ENCODE measurements around the gene NKX1-1.
"Not testable (repeated sequence)": the region's sequence is repeated elsewhere in the genome, so short reads cannot be mapped to it uniquely, and the experiment has no call there.

NKX1-1 gene

DNA sequence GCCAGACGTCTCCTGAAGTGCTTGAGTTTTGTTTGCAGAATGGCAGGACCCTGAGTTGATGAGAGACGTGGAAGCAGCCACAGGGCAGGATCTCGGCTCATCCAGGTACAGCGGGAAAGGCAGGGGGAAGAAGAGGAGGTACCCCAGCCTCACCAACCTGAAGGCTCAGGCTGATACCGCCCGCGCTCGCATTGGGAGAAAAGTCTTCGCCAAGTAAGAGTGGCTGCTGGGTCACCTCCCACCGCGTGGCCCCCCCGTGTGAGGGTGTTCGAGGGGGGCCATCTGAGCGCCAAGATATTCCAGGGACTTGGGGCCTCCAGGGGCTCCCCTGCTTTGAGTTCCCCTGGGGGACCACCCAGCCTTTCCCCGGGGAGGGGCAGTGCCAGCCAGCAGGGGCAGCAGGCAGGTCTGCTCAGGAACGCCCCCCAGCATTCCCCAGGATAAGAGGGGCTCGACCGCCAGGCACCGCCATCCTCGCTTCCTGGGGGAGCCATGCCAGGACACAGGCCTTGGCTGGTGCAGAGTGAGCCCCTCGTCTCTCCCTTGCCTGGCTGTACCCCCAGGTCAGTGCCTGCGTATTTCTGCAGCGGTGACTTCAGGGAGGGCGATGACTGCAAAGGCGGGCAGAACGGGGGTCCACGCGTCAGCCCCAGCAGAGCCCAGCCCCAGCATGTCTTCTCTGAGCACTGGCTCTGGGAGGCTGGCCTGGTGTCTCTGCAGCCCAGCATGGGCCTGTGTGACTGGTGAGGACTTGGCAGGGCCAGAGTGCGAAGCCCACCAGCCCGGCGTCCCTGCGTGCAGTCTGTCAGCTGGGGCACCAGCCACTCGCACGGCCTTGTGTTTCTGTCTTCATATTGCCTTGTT, 22.3 kb downstream of the NKX1-1 start:
- no peak for DNase-seq

DNA sequence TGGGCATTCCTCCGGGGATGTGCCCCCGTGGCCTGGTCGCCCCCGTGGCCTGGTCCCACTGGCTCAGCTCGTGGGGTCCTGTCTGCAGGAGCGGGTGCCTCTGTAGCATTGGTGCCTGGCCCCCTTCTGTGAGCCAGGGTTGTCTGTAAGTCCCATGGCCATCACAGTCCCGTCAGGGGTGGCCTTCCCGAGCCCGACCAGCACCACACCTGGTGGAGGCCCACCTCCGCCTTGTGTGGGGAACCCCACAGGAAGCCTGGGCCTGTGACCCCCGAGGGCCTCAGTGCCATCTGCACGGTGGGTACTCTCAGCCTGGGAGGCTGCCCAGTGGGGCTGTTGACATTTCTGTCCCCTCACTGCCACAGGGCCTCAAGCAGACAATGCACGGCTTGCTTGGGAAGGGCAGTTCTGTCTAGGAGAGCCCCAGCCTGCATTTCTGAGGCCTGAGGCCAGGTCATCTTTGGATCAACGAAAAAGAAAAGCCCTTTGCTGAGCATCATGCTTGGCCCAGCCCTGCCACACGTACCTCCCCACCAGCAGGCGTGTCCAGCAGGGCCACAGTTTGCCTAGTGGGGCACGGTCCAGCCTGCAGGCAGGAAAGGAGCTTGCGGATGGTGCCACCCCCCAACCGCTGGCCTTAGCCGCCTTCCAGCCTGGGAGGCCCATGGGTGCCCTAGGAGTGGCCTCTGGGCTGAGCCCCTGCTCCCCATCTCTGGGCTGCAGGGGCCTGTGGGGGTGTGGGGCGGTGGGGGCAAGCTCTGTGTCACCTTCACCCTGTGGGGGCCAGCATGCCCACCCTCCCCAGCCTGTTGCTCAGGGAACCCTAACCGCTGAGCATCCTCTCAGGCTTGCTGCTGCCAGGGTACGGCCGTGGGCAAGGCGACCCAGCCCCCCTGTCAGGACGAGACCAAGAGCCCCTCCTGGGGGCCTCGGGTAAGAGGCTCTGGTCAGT, 23.2 kb downstream of the NKX1-1 start:
- DNase-seq: no peak

DNA sequence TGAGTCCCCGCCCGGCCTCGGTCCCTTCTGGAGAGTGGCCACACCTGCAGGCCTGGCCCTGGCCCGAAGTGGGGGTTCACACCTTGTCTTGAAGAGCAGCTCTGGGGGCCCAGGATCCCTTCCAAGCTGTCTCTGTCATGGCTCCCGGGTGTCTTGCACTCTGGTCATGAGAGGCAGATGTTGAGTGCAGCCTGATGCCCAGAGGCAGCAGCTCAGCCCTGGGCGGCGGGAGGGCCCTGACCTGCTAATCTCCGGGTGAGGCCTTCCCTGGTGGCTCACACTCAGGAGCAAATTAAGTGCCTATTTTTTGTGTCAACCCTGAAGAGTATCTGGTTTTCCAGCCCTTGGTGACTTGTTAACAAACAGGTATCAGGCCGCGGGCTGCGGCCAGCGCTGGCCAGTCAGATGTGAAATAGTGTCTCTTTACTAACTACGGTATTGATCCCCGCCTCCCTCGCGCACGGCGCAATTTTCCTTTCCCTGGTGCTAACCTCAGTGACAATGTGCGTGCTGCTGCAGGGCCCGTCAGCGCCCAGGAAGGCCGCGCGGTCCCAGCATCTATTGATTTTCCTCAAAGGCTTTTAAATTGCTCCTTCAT, 24.2 kb downstream of the NKX1-1 start:
- DNase-seq: no peak

DNA sequence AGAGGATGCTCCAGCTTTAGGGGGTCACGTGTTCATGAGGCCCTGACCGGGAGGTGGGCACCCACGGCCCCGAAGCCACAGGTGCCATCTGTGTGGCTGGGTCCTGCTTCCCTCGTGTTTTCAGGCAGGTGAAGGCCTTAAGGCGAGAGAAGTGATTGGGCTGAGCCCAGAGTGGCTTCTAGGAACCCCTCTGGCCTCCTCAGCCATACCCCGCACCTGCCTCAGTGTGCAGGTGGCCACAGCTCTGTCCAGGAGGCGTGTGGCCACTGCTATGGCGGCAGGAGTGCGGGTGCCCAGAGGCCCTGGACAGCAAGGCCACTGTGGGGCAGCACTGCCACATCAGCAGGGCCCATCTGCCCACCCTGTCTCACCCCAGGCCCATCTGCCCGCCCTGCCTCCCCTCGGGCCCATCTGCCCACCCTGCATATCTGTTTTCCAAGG, 25.0 kb downstream of the NKX1-1 start:
- DNase-seq: no peak

DNA sequence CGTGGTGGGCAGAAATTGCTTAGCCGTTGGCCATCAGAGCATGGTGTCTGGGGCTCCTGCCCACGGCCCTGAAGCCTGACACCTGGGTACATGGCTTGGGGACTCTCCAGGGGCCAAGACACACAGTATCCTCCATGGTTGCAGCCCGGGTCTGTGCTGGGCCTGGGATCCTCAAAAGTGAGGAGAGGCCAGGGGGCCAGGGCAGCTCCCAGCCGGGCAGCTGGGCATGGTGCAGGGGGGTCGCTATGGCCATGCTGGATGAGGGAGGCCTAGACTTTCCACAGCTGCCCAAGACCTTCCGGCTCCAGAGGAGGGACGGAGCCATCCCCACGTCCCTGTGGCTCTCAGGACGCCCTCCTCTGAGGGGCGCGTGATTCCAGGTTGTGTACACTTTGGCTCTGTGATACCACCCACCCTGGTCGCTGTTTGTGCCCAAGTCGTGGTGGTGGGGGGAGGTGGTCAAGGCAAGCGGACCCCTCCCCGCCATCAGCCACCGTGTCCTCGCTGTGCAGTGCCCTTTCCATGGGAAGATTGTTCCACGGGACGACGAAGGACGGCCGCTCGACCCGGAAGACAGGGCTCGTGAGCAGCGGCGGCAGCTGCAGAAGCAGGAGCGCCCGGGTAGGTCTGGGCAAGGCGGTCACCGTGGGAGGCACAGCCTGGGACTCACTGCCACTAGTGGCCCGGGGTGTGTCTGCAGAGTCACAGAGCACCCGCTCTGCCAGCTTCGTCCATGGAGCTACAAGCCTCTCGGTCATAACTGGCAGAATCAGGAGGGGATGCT, 25.7 kb downstream of the NKX1-1 start:
- no peak for DNase-seq

DNA sequence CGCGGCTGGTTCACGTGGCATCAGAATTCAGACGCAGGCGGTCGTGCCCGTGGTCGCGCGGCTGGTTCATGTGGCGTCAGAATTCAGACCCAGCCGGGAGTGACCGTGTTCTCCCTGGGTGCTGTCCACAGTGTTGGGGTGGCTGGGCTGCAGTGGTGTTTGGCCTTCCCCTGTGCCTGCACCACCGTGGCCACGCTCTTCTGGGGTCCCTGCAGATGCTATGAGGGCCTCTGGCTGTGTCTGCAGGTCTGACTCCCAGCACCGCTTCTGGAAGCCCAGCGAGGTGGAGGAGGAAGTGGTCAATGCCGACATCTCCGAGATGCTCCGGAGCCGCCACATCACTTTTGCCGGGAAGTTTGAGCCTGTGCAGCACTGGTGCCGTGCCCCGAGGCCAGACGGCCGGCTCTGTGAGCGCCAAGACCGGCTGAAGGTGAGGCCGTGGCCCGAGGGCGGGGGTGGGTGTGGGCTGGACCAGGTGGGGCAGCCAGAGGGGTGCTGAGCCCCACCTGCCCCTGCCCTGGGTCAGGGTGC, 26.4 kb downstream of the NKX1-1 start:
- DNase-seq: no peak

DNA sequence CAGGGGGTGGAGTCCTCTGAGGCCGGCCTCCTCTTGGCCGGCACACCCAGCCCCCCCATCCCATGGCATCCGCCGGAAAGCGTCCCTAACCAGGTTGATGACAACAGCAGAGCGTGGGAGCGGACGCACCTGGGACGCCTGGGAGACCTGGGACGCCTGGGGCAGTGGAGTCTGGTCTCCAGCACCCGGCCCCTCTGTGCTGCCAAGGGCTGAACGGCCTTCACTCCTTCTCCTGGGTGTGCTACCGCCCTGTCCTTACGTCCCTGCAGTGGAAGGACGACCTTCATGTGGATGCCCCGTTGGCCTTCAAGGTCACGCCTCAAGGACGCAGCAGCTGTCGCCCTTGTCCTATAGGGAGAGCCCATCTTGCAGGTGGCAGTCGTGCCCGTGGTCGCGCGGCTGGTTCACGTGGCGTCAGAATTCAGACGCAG, 26.9 kb downstream of the NKX1-1 start:
- DNase-seq: no peak

DNA sequence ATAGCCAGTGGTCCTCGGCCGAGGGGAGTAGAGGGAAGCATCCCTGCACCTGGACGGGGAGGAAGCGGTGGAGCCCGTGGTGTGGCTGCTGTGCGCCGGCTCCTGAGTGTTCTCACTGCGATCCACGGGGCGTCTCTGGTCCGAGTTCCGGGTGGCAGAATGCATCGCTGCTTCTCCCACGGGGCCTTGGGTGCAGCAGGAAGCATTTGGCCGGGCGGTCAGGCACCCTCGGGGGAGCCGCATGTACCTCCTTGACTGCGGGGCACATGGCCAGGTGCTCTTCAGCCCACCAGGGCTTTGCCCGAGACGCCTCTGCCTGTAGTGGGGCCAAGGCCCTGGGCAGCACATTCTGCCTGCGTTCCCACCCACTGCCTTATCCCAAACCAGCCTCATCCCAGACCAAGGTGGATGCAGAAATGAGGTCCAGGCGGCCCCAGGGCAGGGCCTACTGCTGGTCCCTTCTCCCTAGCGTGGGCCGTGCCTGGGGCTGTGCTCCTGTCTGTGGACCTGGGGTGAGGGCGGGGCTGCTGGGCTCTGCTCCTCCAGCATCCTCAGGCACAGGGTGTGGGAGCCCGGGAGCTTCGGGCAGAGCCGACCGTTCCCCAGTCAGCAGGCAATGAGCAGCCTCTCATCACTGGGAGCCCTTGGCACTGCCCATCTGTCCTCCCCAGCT, 27.5 kb downstream of the NKX1-1 start:
- no peak for DNase-seq

DNA sequence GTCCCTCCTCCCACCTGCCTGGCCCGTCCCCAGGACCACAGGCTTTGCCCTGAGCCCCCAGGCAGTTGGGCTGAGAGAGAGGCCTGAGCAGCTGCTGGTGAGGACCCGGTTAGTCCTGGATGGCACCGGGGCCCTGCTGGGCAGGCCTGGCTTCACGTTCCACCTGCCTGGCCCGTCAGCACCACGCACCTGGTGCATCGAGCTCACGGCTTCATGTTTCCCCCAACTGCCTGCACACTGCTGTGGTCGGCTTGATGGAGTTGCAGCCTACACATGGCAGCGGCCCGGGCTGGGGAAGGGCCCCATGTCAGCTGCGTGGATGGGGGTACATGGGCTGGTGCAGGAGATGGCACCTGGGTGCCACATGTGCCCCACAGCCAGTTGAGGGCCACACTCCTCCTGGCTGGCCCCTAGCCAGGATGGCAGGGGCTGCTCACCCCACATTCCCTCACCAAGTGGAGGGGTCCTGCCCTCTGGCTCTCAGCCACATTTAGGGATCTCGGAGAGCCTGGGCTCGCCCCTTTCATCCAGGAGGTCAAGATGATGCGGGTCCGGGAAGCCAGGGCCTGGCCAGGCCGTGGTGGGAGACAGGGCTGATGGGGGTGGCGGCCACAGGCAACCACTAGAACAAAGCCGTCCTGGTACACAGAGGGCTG, 28.5 kb downstream of the NKX1-1 start:
- DNase-seq: no peak

DNA sequence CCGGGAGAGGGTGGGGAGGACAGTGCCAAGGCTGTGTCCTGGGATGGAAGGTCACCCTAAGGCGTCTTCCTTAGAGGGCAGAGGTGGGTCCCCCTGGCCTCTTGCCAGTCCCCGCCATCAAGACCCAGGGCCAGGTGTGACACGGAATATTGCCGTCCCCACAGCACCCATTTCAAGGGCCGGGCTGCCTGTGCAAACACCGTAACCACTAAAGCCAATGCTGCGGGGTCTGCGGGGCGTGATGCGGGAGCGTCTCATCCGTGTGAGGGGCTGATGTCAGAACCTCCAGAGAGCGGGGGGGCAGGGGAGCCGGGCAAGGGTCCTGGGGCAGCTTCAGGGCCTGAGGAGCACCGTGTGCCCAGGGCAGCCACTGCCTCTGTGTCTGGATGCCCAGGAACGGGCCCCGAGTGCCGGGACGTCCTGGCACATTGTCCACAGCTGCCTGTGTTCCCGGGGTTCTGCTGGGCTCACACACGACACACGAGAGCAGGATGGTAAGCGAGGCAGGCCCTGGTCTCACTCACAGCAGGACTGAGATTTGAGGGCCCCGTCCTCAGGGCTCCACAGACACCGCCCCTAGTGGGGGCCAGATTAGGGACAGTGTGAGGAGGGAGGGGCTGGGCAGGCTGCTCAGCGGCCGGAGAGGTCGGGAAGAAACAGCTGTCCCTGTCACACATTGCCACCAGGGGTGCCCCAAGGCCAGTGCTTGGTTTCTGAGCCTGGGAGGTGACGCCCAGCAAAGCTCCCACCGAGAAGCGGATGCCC, 29.2 kb downstream of the NKX1-1 start:
- DNase-seq: no peak

DNA sequence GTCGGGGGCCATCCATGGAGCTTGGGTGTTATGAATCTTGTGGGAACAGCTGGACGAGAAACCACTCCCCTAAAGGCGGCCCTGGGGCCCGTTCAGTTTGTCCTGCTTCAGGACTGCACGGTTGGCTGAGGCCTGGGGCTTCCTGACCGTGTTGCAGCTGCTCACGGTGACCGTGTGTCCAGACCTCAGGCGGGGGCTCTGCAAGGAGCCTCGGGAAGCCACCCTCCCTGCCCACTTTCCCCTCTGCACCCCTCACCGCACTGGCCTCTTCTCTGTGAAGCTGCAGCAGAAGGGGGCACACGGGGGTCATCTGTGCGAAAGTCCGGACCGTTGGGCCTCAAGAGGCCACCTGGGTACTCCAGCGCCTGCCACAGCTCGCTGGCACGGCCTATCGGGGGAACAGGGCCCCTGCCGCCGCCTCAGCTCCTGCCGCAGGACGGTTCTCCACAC, 29.8 kb downstream of the NKX1-1 start:
- DNase-seq: no peak

DNA sequence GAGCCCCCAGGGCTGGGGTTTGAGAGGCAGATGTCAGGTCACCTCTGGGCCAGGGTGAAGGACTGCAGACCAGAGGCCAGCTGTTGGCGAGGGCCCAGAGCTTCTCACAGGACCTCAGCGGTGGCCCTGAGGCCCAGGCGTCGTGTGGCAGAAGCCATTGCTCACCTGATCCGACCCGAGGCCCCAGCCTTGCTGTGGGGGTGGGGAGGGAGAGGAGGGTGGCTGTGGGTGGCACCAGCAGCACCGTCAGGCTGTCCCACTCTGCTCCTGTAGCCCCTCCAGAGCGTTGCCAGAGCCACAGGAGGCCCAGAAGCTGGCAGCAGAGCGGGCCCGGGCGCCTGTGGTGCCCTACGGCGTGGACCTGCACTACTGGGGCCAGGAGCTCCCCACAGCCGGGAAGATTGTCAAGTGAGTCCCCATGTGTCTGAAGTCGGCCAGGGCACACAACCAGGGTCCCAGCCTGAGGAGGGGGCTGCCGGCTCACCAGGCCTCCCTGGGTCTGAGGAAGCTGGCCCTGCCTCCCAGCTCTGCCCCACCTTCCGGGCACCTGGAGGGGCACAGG, 30.4 kb downstream of the NKX1-1 start:
- no peak for DNase-seq

DNA sequence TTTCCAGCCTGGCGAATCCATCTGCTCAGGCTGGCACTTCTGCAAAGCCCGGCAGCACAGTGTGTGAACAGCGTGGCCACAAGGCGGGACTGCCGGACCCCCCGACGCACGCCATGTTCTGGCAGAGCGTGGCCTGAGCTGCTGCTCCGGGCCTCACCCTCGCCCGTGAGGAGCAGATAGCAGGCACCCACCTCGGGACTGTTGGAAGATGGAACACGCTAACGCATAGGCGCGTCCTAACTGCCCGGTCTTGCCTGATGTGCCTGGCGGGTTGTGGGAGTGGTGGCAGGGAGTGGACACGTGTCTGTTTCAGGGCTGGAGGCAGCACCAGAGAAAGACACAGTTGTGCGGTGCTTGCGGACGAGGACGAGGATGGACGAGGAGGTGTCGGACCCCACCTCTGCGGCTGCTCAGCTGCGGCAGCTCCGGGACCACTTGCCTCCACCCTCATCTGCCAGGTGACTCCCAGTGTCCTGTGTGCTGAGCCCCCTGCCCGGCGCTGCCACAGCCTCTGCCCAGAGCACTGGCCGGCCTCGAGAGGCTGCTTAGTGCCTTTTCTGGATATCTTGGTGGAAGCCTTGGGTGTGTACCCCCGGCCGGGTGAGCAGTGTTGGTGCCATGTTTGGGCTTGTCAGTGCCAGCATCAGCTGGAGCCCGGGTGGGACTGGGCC, 31.1 kb downstream of the NKX1-1 start:
- no peak for DNase-seq

DNA sequence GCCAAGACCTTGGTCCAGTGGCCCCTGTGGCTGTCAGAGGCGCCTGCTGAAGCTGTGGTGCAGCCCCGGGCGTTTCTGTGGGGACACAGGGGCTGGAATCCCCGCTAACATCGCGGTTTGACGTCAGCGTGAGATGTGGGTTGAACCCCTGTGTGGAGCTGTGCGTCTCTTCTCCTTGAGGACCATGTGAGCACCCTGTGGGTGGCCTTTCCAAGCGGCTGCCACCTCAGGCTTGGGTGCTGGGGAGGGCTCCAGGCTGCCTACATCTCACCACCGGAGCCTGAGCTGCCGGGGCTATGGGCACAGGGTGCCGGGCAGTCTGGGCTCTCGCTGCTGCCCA, 31.6 kb downstream of the NKX1-1 start:
- no peak for DNase-seq

DNA sequence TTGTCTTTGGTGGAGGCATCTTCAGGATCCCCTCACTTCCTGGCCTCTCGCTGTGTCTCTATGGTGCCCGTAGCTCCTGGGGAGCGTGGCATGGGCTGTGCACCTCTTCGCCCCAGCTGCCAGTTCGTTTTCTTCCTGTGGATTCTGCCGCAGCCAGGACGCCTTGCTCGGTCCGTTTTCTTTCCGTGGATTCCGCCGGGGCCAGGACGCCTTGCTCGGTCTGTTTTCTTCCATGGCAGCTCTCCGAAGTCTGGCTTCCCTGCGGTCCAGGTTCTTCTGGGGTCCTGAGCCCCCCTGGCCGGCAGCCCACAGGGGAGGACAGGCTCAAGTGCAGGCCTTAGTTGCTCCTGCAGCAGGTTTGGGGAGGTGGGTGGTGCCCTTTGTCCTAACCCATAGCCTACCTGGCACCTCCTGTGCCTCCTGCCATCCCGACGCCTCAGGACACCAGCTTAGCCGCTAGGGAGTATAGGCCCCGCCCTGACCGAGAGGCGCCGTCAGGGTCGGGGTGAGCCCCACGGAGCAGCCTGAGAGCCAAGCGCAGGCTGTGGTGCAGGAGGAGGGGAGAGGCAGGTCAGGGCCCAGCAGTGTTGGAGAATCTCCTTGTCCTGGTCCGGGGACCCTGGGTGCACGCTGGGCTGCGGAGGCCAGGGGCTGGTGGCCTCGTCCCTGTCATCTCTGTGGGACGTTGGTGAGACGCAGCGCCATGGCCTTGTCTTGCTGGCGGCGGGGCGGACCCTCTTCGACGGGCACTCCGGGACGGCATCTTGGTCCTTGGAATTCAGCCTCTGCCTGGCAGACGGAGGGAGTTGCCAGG, 32.1 kb downstream of the NKX1-1 start:
- no peak for DNase-seq

DNA sequence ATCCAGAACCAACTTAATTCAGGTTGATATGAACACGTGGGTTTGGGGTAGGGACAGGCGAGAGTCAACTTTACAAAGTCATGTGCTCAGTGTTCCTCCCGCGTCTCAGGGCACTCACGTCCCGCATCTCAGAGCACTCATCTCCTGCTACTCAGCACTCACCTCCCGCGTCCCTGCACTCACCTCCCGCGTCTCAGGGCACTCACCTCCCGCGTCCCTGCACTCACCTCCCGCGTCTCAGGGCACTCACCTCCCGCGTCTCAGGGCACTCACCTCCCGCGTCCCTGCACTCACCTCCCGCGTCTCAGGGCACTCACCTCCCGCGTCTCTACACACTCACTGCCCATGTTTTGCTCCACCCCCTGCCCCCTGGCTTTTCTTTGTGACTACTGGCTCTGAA, 33.7 kb downstream of the NKX1-1 start:
- not testable (repeated sequence) for DNase-seq

DNA sequence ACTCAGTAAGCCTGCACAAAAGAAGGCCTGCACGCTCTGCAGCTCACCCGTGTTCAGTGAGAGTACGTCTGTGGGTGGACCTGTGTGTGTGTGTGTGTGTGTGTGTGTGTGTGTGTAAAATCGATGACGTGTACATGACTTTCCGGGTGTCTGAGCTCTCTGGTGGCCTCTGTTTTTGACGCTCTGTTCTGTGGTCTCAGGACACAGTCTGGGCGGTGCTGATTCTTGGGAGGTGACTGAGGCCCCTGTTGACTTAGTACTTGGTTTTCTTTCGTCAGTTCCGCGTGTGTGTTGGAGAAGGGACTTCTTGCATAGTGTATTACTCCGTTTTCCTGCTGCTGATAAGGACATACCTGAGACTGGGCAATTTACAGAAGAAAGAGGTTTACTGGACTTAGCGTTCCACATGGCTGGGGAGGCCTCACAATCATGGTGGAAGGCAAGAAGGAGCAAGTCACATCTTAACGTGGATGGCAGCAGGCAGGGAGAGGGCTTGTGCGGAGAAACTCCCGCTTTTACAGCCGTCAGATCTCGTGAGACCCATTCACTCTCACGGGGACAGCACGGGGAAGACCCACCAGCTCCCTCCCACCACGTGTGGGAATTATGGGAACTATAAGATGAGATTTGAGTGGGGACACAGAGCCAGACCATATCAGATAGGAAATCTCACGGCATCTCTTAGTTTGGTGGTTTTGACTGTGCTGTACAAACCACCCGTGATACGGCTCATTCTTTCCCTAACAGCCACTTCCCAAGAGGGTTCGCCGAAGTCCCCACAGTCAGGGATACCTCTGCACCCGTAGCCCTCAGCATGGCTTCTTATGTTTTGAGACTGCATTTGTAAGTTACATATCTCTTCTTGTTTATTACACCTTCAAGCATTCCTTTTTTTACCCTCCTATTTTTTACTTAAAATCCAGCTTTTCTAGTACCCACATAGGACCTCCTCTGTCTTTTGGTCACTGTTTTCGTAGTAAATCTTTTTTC, 34.8 kb downstream of the NKX1-1 start:
- DNase-seq: no peak
